Superior temporal gyrus (tissue), 1 donor: Measurements from ENCODE around the gene HEATR1.

Source experiments
- DNase-seq: peaks from one replicate; pipeline ENCODE4 v3.0.0-alpha.2; 2016; ENCODE audit errors: extremely low spot score

The HEATR1 gene

DNA sequence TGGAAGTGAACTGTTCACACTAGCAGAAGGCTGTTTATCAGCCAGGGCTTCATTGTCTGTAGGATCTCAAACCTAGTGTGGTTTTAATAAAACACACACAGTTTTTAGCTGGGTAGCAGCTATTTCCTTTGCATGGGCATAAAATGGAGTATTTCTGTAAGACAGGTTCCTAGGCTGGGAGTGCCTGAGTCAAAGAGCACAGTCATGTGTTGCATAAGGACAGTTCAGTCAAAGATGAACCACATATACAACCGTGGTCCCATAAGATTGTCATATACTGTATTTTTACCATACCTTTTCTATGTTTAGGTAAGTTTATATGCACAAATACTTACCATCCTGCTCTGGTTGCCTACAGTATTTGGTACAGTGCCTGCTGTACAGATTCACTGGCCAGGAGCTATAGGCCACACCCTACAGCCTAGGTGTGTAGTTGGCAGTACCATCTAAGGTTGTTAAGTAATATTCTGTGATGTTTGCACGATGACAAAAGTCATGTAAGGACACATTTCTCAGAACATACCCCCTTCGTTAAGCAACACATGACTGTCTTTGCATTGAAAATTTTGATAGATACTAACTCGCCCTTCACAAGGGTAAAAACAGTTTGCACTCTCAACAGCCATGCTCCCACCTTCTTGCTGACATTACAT is 63.4 kb downstream of the HEATR1 start:
- DNase-seq: no peak

GRCh38 chr1:236536540-236536939 is 67.8 kb downstream of the HEATR1 start:
- no peak for DNase-seq

GRCh38 chr1:236535662-236536161 is 68.6 kb downstream of the HEATR1 start:
- no peak for DNase-seq

DNA sequence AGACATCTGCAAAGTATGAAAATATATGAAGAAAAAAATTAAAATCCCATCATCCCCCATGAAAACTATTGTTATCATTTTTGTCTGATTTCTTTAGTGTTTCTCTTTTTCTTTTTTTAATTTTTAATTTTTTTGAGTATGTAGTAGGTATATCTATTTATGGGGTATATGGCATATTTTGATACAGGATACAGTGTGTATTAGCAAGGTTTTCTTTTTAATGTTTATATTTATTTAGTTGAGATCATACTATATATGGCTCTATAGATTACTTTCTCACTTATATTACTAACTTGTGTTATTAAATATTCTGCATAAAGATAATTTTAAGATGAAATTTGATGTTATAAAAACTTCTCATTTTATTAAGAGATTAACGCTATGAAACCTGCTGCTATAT is 69.1 kb downstream of the HEATR1 start:
- DNase-seq: no peak

GRCh38 chr1:236534151-236534651 is 70.1 kb downstream of the HEATR1 start:
- DNase-seq: no peak

DNA sequence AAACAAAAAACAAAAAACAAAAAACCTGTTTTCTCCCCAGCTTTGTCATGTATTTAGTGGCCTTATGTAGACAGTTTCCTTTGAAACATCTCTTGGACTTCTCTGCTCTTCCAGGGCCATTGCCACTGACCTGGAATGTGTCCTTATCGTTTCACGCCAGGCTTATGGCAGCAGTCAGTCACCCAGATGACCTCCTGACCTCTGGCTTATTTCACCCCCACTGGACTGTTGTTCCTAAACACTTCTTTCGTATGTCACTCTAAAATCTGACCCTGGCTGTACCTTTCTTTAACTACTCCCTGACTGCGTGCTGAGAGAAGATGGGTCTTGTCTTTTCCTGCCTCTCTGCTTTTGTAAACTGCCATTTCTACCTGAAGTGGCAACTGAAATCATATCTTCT is 71.5 kb downstream of the HEATR1 start:
- no peak for DNase-seq

GRCh38 chr1:236530959-236531358 is 73.4 kb downstream of the HEATR1 start:
- DNase-seq: no peak

- no peak for DNase-seq
Observed at GRCh38 chr1:236530286-236530685, 74.0 kb downstream of the HEATR1 start.

- DNase-seq: no peak
Observed at GRCh38 chr1:236526079-236526478, 78.2 kb downstream of the HEATR1 start.

DNA sequence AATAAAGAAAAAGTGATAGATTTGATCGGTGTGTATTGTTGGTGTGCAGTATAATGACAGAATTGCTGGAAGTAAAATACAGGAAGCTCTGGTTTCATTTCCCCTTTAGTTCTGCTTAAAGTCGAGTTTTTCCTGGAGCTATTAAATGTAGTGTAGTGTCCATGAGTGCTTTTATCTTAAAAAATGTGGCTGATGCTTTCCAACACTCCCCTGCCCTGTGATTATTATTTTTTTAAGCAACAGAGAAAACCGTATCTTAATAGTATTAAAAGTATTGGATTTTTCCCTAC is 79.5 kb downstream of the HEATR1 start:
- no peak for DNase-seq

GRCh38 chr1:236524142-236524894 is 80.0 kb downstream of the HEATR1 start:
- peak; percentile 73 for DNase-seq

- peak; percentile 83 for DNase-seq
Observed at GRCh38 chr1:236523704-236524141, 80.6 kb downstream of the HEATR1 start, which contains the start of gene LGALS8. TSS of gene LGALS8 (plus strand) at chr1:236523982. CDS start at chr1:236526071, 2,089 bp downstream.

DNA sequence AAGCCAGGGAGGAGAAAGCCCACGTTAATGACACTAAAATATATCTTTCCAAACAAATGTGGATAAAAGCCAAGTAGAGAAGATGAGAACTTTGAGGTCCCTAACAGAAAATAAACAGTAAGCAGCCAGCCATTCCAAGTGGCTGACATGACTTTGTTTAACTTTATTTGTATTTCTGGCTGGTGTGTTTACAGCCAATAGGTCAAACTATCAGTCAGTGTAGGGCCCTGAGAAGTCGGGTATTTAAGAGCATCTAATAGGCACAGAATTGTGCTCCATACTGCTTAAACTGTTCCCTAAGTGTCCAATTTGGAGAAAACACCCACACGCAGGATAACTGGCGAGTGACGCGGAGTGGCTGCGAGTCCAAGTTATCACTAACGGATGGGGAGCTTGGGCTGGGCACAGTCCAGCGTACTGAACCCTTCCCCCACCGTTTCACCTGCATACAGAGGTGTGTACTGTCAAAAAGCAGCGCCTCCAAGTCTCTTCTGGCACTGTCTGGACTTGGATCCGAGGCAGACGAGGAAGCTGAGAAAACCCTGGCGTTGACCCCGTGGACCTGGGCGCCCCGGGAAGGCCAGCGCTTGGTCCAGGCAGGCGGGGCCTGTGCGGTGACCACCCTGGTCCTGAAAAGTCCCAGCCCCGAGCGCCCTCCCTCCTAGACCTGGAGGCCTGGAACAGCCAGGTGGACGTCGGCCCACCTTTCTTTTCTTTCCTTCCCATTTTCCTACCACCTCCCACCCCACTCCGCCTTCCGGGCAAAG is 81.2 kb downstream of the HEATR1 start:
- peak; percentile 16 for DNase-seq

GRCh38 chr1:236520445-236521005 is 83.8 kb downstream of the HEATR1 start:
- no peak for DNase-seq

DNA sequence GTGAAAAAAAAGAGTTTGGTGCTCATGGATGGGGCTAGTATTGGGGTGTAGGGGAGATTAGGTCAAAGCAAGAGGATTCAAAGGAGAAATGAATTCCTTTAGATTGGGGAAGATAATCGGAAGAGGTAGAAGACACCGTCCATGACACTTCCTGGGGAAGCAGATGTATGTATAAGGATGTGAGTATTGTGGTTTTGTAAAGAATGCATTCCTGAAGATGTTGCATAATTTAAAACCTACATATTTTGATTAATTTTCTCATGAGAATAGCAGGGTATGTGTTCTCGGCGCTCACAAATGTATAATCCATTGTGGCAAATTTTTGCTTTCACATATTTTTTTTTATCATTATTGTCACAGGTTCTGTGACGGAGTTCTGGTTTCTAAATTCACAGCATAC is 86.0 kb downstream of the HEATR1 start:
- no peak for DNase-seq

GRCh38 chr1:236516929-236517704 is 87.2 kb downstream of the HEATR1 start:
- no peak for DNase-seq

- no peak for DNase-seq
Observed at GRCh38 chr1:236515443-236515958, 88.8 kb downstream of the HEATR1 start.

DNA sequence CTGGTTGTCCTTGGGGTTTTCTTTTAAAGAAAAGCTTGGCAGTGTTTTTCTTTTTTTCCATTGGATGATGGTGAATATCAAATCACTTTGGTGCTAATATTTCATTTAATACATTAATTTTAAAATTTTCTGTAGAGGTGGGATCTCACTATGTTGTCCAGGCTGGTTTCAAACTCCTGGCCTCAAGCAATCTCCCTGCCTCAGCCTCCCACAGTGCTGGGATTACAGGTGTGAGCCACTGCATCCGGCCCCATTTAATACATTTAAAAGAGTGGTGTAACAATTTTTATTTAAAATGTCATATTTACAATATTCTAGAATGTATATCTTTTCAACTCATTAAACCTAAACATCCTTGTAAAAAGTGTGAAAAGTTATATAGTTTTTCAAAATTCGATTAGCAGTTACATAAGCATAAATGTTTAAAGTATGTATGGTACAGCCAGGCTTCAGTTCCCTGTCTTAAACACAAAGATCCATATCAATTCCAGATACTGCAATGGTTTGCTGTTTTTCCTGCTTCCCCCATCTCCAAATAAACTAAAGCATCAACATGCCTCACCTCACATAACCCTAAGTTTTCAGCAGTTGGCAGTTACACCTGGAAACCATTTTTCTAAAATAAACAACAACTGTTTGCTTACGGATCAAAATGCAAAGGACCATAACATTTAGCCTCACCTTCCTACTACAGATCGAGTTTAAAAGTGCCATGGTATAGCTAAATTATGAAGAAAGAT is 89.4 kb downstream of the HEATR1 start:
- no peak for DNase-seq

DNA sequence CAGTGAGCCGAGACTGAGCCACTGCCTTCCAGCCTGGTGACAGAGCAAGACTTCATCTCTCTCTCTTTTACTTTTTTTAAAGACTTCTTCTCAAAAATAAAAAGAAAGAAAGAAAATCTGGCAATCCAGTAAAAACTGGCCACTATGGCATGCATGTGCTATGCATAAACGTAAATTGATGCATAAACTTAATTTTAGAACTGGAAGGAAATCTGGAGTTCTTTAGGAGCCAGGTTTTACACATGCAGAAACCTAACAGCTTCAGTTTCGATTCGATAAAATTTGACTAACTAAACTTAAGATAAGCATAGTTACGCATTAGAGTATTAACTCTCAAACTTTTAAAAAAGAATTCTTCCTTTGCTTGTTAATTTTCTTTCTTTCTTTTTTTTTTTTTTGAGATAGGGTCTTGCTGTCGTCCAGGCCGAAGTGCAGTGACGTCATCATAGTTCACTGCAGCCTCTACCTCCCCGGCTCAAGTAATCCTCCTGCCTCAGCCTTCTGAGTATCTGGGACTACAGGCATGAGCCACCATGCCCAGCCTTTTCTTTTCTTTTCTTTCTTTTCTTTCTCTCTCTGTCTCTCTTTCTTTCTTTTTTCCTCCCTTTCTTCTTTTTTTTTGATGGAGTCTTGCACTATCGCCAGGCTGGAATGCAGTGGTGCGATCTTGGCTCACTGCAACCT is 92.4 kb downstream of the HEATR1 start:
- DNase-seq: no peak
